ENCODE measurements around the gene SRRM3. TPM values are rescaled to one million over a fixed set of nuclear protein-coding genes. Genes with fewer than 3 reads are reported as not detected.

SRRM3 gene
- total and polyA plus RNA-seq, 9 of the 15 experiments (the other 6 are each of a cell fraction or from before 2014, with no cell fraction given): 0.04 to 0.91 (median 0.46) TPM; not detected in 2

- 0 out of 2 replicates have a peak, but pooled peaks have one; percentile 44 for TF ChIP-seq HLTF (IDR thresholded peaks at IDR 0.05)
- peak; percentile 59; the same call in 1 of the 2 replicates for TF ChIP-seq KLF16 (IDR thresholded peaks at IDR 0.05)
- no peak for TF ChIP-seq ZNF707 (CRISPR knock-in tag; conservative IDR thresholded peaks at IDR 0.05)
- TF ChIP-seq PCBP1 (IDR thresholded peaks at IDR 0.05; ENCODE audit: low read depth, low read length, poor library complexity, severe bottlenecking): no peak
- peak; percentile 38; the same call in 1 of the 2 replicates for TF ChIP-seq ZNF512 (tag; IDR thresholded peaks at IDR 0.05)
- TF ChIP-seq AFF1 (IDR thresholded peaks at IDR 0.05; ENCODE audit: low read depth in 1 of 2, partially characterized antibody in 2 of 2): peak in 1 of 2 experiments; percentile 20
- no peak for TF ChIP-seq FOXP4 (CRISPR knock-in tag; IDR thresholded peaks at IDR 0.05; ENCODE audit: borderline replicate concordance)
- no peak for TF ChIP-seq RAD51 (IDR thresholded peaks at IDR 0.05; ENCODE audit: borderline replicate concordance, low read depth)
- peak; percentile 90 for TF ChIP-seq SMC3 (conservative IDR thresholded peaks at IDR 0.05; ENCODE audit: insufficient read depth, low read depth, low read length)
- TF ChIP-seq TRIM25 (IDR thresholded peaks at IDR 0.05; ENCODE audit: borderline replicate concordance): 0 out of 2 replicates have a peak, but pooled peaks have one; percentile 68
- no peak; the same call in 1 of the 2 replicates for TF ChIP-seq MTA3 (IDR thresholded peaks at IDR 0.05; ENCODE audit: borderline replicate concordance)
- TF ChIP-seq ZFP36 (IDR thresholded peaks at IDR 0.05; ENCODE audit: low read depth, low read length, partially characterized antibody): peak; percentile 59
Observed at GRCh38 chr7:76262683-76263402, 61.1 kb downstream of the SRRM3 start (continued).

Measured in K562 (cell line).